ENCODE results near the gene DYNC1H1.

Gene DYNC1H1

GRCh38 chr14:102095231-102095870 lies 131.0 kb downstream of the DYNC1H1 start:
- peak; percentile 26 for DNase-seq

DNA sequence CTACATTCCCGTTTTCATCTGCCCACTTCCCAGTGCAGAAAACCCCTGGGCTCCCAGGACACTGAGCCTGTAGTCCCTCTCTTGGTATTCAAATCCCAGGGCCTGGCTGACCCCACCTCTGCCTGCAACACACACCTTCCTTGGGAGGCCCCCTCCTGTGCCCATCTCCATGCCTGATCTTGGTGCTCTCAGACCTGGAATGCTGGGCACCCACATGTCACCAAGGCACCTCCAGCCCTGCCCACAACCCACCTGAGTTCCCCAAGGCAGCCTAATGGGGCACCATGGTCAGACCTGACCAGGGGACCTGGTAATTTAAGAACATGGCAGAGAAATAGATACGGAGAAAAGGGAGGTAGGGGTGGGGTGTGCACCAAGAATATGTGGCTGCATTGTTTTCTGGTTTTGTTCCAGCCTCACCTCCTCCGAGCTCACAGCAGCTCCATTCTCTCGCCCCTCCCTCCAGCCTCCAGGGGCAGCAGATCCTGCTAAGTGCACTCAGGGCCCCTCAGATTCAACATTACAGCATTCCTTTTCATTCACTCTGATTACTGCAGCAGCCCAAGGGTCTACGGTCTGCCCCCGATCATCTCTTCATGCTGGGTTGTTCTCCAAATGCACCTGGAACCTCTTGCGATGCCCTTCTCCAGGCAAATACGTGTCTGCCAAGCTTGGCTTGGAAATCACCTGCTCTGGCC lies 131.6 kb downstream of the DYNC1H1 start:
- no peak for DNase-seq

- DNase-seq = peak; percentile 81
These were observed 132.3 kb downstream of the DYNC1H1 start for GRCh38 chr14:102096569-102097188.

DNA sequence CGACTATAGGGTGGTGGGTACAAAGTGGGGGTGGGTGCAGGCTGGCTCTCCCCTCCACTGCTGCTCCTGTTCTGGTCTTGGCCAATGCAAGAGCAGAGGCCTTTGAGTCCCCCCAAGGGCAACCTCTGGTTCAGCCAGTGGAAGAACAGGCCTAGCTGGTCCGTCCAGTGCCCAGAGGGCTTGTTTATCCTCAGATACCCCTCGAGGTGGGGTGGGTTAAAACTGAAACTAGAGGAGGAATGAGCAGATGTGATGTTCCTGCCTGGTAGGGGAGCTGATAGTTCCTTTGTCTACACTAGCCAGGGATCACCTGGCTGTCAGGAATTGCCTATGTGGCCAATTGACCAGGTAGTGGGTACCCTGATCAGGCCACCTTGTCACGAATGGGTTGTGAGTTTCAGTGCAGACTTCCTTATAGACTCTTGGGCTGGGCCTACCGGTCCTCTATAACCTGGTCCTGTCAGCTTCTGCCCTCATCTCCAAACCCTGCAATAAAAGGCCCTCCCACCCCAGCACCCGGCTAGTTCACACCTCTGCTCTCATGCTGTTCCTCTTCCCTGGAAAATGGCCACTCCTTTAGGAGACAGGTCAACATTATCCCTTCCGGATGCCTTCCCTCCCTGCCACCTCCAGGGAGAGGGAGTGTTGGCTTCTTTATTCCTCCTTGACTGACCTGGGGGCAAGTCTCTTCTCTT lies 133.2 kb downstream of the DYNC1H1 start:
- no peak for DNase-seq

DNA sequence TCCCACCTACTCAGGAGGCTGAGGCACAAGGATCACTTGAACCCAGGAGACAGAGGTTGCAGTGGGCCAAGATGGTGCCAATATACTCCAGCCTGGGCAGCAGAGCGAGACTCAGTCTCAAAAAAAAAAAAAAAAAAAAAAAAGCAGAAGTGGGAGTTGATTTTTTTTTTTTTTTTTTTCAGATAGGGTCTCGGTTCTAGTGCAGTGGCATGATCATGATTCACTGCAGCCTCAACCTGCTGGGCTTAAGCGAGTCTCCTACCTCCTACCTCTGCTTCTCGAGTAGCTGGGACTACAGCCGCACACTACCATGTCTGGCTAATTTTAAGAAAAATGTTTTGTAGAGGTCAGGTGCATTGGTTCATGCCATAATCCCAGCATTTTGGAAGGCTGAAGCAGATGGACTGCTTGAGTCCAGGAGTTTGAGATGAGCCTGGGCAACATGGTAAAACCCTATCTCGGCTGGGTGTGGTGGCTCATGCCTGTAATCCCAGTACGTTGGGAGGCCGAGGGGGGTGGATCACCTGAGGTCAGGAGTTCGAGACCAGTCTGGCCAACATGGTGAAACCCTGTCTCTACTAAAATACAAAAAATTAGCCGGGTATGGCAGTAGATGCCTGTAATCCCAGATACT lies 138.8 kb downstream of the DYNC1H1 start:
- DNase-seq = no peak

DNA sequence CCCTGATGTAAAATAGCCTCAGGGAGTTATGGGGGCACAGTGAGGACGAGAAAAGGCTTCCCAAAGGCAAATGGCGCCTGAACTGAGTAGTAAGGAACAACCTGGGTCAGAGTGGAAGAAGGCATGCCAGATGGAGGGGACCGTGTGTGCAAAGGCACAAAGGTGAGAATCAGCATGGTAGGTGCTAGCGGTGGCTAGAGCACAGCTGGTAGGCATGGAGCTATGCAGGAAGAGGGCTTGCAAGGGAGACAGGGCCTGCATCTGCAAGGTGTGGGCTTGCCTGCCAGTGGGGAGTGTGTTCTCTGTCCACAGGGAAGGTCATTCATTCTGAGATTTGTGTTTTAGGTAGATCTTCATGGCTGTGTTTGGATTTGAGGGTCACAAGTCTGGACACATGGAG lies 141.0 kb downstream of the DYNC1H1 start:
- DNase-seq = no peak

Measured in fibroblast of upper back skin (primary cell).